Activated T-cell treated with anti-CD3 and anti-CD28 coated beads for 48 hours (primary cell): ENCODE data around the gene BAZ2B.

ENCODE experiments used
- DNase-seq: peaks from one replicate; pipeline ENCODE4 v3.0.0-alpha.2; 2020; ENCODE audit warnings: low read depth

The BAZ2B gene

GRCh38 chr2:159617100-159617499, 752 bp upstream of the BAZ2B start:
- DNase-seq: no peak

DNA sequence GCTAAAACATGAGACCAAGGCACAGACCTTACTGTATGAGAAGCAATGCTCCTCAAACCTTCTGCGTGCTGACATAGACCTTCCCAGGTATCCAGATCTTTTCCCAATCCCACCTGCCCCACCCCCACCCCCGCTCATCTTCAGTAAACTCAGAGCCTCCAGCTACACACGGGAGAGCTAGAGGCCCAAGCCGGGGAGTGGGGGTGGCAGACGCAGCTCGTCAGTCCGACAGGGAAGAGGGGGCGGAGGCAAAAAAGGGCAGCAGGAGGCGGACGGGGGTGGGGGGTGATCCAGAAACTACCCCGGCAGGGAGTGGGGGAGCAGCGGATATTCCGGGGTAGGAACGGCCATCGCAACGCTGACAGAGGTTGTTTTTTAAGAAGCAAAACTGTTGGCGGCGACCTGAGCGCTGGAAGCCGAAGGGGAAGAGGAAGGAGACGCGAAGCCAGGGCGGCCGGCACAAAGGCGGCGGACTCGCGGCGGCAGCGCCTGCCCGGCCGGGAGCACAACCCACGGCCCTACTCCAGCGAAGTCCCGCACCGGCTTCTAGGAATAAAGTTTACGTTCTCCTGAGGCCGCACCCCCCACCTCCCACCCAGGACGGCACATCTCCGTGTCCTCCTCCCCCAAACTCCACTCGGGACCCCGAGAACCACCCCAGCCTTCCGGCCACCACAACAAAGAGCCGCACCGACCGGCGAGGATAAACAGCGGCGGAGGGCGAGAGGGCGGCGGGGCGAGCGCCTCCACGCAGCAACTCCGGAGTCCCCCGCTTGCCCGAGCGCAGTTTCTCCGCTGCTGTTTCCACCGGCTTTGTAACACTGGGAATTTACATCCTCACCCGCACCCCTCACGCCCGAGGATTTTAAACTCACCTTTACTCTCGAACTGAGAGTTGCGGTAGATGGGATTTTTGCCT, 722 bp downstream of the BAZ2B start:
- peak; percentile 23 for DNase-seq

GRCh38 chr2:159614534-159615366, 1.6 kb downstream of the BAZ2B start:
- no peak for DNase-seq

DNA sequence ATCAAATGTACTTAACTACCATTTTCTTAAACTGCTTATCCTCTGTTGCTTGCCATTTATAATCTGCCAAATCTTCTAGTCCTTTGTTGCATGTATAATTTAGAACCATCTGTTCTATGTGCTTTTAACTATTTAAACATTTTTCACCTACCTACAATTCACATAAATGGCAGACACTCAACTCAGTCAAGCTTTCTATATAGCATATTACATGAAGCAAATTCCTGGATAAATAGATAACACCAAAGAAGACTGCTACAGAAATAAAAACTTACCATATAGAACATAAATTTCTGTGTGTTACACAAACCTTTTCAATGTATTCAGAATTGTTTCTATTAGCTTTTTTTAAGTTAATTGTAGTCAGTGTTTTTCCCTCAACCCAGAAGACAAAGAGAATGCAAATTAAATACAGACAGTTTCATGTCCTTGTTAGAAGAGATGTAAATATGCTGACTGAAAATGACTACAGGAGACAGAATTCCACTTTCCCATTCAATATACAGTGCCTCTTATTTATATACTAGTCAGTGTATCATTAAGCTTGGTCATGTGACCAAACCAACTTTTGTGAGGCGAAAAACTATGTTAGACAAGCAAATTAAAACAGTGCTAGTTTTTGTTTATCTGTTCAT, 2.6 kb downstream of the BAZ2B start:
- no peak for DNase-seq

DNA sequence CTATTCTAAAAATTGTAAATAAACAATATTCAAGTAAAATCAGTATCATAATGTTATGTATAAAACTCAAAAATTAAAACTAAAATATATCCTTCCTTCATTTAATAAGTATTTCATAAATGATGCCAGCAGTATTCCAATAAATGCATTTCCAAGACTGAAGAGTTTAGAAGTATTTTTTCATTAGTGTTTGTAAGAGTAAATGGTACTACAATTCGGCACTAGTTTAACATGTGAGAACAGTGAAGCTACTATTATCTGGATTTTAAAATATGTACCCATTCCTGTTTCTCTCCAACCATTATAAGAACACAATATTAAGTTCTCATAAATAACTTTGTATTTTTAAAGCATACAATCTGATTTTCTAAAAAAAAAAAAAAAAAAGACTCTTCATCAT, 3.3 kb downstream of the BAZ2B start:
- DNase-seq: no peak

DNA sequence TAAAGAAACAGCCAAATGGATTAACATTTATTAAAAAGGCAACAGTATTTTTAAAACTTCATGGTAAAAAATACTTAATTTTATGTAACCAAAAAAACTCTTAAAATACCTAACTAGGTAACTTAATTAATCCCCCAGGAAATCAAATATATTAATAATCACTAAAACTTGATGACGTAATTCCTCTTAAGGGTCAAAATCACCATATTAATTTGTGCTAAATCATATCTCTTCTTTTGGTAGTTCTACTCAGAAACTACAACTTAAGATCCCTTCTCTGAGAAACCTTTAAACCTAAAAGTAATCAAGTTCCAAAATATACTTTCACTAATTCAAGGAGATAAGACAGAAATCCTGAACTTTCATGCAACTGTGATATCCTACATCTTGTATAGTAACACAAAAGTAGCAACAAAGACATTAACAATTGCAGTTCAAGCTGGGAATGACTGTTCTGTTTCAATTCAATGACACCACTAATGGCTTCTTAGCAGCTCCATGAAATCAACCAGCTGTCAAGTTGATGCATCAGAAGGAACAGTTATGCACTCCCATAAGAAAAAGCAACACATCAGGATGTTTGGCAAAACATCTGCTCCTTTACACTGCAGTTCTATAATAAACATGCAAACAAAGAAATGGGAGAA, 4.0 kb downstream of the BAZ2B start:
- no peak for DNase-seq

GRCh38 chr2:159609811-159610549, 6.4 kb downstream of the BAZ2B start:
- no peak for DNase-seq

- no peak for DNase-seq
Observed at GRCh38 chr2:159608723-159609308, 7.5 kb downstream of the BAZ2B start.

- DNase-seq: no peak
Observed at GRCh38 chr2:159608108-159608507, 8.2 kb downstream of the BAZ2B start.

DNA sequence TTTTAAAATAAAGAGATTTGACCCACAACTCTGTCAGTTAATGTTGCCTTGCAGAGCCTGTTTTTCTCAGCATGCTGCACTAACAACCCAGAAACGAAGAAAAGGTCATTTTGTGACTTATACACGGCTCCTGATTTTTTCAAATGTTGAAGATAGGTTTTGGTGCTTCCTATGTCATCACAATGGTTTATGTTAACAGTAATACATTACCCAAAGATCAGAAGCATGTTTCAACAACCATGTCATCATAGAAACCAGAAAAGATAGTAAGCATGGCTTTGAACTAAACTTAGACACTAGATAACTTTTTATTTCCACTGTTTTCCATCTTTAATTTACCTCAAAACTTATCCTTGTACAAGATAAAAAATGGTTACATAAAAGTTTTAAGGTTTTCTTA, 10.1 kb downstream of the BAZ2B start:
- no peak for DNase-seq

- no peak for DNase-seq
Observed at GRCh38 chr2:159605441-159606178, 10.7 kb downstream of the BAZ2B start.

- DNase-seq: no peak
Observed at GRCh38 chr2:159604159-159604558, 12.2 kb downstream of the BAZ2B start.

- DNase-seq: no peak
Observed at GRCh38 chr2:159600752-159601151, 15.6 kb downstream of the BAZ2B start.

DNA sequence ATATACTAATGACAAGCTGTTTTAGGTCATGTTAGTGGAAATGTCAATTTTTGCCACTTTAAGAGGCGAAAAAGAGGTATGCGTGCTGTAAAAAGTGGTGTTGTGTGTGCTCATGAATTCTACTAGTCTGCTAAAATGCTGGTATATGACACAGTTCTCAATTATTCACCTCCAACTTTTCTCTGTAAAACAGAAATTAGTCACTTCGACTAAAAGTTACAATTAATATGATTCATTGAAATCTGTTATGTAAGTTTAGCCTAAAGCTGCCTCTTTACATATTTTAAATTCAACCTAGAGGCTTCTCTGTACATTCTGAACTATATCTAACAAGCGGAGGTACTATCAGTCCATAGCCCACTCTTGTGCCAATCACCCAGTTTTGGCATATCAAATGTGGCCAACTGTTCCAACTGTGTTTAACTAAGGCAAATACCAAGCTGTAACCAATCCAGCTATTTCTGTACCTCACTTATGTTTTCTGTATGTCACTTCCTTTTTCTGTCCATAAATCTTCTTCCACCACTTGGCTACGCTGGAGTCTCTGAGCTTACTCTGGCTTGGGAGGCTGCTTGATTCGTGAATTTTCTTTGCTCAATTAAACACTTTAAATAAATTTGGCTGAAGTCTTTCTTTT, 20.8 kb downstream of the BAZ2B start:
- no peak for DNase-seq

GRCh38 chr2:159592441-159592840, 23.9 kb downstream of the BAZ2B start:
- no peak for DNase-seq

GRCh38 chr2:159591221-159591620, 25.1 kb downstream of the BAZ2B start:
- DNase-seq: no peak

GRCh38 chr2:159589286-159589685, 27.1 kb downstream of the BAZ2B start:
- no peak for DNase-seq

GRCh38 chr2:159586034-159586433, 30.3 kb downstream of the BAZ2B start:
- no peak for DNase-seq

- no peak for DNase-seq
Observed at GRCh38 chr2:159585622-159586021, 30.7 kb downstream of the BAZ2B start.

GRCh38 chr2:159584796-159585195, 31.6 kb downstream of the BAZ2B start:
- DNase-seq: no peak
